ENCODE results near the gene FANCC.

The FANCC gene

GRCh38 chr9:95237336-95237735, 80.2 kb downstream of the FANCC start:
- H3K36me3 ChIP-seq (ENCODE audit: insufficient read depth, low read length): no peaks in the 10 kb centered on the region
- no peaks in the 10 kb centered on the region for H3K27me3 ChIP-seq (ENCODE audit: insufficient read depth, low read length, poor library complexity)
- H3K27ac ChIP-seq (ENCODE audit: low read length): no peak overlapping the region
- TF ChIP-seq CTCF (IDR thresholded peaks at IDR 0.05; ENCODE audit: borderline replicate concordance, extremely low read depth, low read length, poor library complexity, severe bottlenecking): no peak
- no peak for TF ChIP-seq EZH2 (IDR thresholded peaks at IDR 0.05; ENCODE audit: borderline replicate concordance, low read depth, low read length, severe bottlenecking)
- H3K4me3 ChIP-seq (ENCODE audit: low read depth in 1 of 2, low read length in 2 of 2): no peak overlapping the region
- H2AFZ ChIP-seq (ENCODE audit: low read depth, low read length): no peak overlapping the region
- ATAC-seq (ENCODE audit: insufficient read depth, low read depth) (no peak), DNase-seq (no peak)
- H3K4me2 ChIP-seq (ENCODE audit: insufficient read depth, low read length): no peak overlapping the region
- no peaks in the 10 kb centered on the region for H4K20me1 ChIP-seq (ENCODE audit: insufficient read depth, low read length)
- H3K9ac ChIP-seq (ENCODE audit: low read depth, low read length): no peak overlapping the region
- no peaks in the 10 kb centered on the region for H3K4me1 ChIP-seq (ENCODE audit: insufficient read depth, low read length)
- H3K79me2 ChIP-seq (ENCODE audit: insufficient read depth, low read length): no peaks in the 10 kb centered on the region
- H3K9me3 ChIP-seq (ENCODE audit: insufficient read depth, low read length, severe bottlenecking): no peaks in the 10 kb centered on the region

GRCh38 chr9:95230046-95230445, 87.5 kb downstream of the FANCC start:
- Histone ChIP-seq H4K20me1 (ENCODE audit: insufficient read depth, low read length) (no peaks in the 10 kb centered on the region), H3K79me2 (ENCODE audit: insufficient read depth, low read length) (no peaks in the 10 kb centered on the region), H3K9ac (ENCODE audit: low read depth, low read length) (no peak overlapping the region), H3K4me1 (ENCODE audit: insufficient read depth, low read length) (no peaks in the 10 kb centered on the region), H3K9me3 (ENCODE audit: insufficient read depth, low read length, severe bottlenecking) (no peaks in the 10 kb centered on the region), H3K4me2 (ENCODE audit: insufficient read depth, low read length) (no peak overlapping the region), H3K4me3 (ENCODE audit: low read depth in 1 of 2, low read length in 2 of 2) (no peak overlapping the region), H3K27me3 (ENCODE audit: insufficient read depth, low read length, poor library complexity) (no peaks in the 10 kb centered on the region), H2AFZ (ENCODE audit: low read depth, low read length) (no peak overlapping the region), H3K36me3 (ENCODE audit: insufficient read depth, low read length) (no peaks in the 10 kb centered on the region), H3K27ac (ENCODE audit: low read length) (no peak overlapping the region)
- no peak for DNase-seq
- TF ChIP-seq CTCF (IDR thresholded peaks at IDR 0.05; ENCODE audit: borderline replicate concordance, extremely low read depth, low read length, poor library complexity, severe bottlenecking) (peak; percentile 25), EZH2 (IDR thresholded peaks at IDR 0.05; ENCODE audit: borderline replicate concordance, low read depth, low read length, severe bottlenecking) (no peak)
- no peak for ATAC-seq (ENCODE audit: insufficient read depth, low read depth)

GRCh38 chr9:95229230-95229915, 88.1 kb downstream of the FANCC start:
- H3K36me3 ChIP-seq (ENCODE audit: insufficient read depth, low read length): no peaks in the 10 kb centered on the region
- H3K79me2 ChIP-seq (ENCODE audit: insufficient read depth, low read length): no peaks in the 10 kb centered on the region

More at GRCh38 chr9:95229230-95229915, 88.1 kb downstream of the FANCC start:
- no peak overlapping the region for H3K4me2 ChIP-seq (ENCODE audit: insufficient read depth, low read length)
- no peak for TF ChIP-seq EZH2 (IDR thresholded peaks at IDR 0.05; ENCODE audit: borderline replicate concordance, low read depth, low read length, severe bottlenecking)
- no peak for TF ChIP-seq CTCF (IDR thresholded peaks at IDR 0.05; ENCODE audit: borderline replicate concordance, extremely low read depth, low read length, poor library complexity, severe bottlenecking)
- H3K9ac ChIP-seq (ENCODE audit: low read depth, low read length): no peak overlapping the region
- H4K20me1 ChIP-seq (ENCODE audit: insufficient read depth, low read length): no peaks in the 10 kb centered on the region
- H3K27me3 ChIP-seq (ENCODE audit: insufficient read depth, low read length, poor library complexity): no peaks in the 10 kb centered on the region
- no peak overlapping the region for H3K27ac ChIP-seq (ENCODE audit: low read length)
- ATAC-seq (ENCODE audit: insufficient read depth, low read depth) (no peak), DNase-seq (no peak)
- no peak overlapping the region for H3K4me3 ChIP-seq (ENCODE audit: low read depth in 1 of 2, low read length in 2 of 2)
- H3K4me1 ChIP-seq (ENCODE audit: insufficient read depth, low read length): no peaks in the 10 kb centered on the region
- H3K9me3 ChIP-seq (ENCODE audit: insufficient read depth, low read length, severe bottlenecking): no peaks in the 10 kb centered on the region
- H2AFZ ChIP-seq (ENCODE audit: low read depth, low read length): no peak overlapping the region

All from DND-41 (cell line).